Activated CD8-positive, alpha-beta memory T cell treated with anti-CD3 and anti-CD28 coated beads, Interleukin-2, amount 50 U/mL, for 24 hours (primary cell): ENCODE data around the gene FBXL2.
"Not testable (repeated sequence)": the region's sequence is repeated elsewhere in the genome, so short reads cannot be mapped to it uniquely, and the experiment has no call there.

Source experiments
- DNase-seq: peaks from one replicate; pipeline ENCODE4 v3.0.0-alpha.2; 2020; ENCODE audit errors: extremely low read depth

The FBXL2 gene

GRCh38 chr3:33315826-33316225 is 38.6 kb downstream of the FBXL2 start:
- DNase-seq: no peak

DNA sequence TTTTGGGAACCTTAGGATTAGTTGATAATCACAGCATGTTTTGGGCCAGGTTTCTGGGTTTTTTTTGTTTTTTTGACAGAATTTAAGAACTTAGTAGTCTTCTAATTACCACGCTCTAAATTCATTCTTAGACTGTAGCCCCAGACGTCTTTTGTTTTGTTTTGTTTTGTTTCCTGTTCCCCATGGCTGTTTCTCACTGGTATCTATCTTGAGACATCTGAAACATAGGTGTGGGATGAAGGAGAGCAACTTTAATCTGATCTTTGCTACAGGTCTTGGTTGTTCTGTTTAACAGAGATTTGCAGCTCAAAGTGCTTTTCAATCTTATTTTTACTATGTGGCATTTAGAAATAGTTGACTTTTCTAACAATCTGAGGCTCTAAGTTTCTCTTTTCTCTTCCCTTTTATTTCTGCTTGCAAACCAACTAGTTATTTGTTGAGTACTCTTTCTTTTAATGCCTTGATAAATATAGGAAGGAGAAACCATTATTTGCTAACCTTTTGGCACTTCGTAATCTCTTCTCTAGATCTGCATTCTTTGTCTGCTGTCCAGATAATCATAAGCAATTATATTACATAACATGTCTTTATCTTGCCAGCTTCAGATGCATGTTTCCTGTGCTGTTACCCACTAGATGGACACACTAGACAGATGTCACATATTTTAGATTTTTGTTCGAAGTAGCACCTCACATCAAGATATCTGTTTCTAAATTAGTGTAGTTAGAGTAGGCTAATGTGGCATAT is 40.9 kb downstream of the FBXL2 start:
- no peak for DNase-seq

- DNase-seq: no peak
Measured at GRCh38 chr3:33318710-33319380, 41.6 kb downstream of the FBXL2 start.

DNA sequence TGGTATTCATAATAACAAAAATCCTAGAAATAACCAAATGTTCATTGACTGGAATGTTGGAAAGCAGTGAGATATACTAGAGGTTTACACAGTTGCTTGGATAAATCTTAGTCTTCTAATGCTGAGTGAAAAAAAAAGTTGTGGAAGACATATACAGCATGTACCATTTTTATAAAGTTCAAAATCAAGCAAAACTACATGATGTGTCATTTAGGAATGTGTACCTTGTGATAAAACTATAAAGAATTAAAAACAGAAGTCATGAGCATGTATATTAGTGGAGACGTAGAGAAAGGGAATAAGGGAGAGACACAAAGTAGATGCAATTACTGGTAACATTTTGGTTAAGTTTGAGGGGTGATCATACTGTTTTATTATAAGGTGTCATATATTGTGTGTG is 45.2 kb downstream of the FBXL2 start:
- no peak for DNase-seq

DNA sequence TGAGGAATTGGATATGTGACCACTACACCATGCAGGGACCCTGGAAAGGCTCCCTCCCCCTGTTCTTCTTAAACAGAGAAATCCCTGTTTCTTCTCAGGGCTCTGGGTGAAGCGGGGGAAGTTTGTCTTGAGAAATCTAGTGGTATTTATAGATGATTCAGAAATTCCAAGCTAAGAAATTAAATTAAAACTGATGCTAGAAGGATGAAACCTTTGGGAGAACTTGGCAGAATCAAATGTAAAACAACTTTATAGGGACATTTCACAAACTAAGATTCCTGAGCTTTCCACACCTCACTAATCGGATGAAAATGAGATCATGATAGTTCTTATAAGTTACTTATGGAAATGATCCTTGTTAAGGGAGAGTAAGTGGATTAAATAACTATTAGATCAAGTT is 54.2 kb downstream of the FBXL2 start:
- no peak for DNase-seq

DNA sequence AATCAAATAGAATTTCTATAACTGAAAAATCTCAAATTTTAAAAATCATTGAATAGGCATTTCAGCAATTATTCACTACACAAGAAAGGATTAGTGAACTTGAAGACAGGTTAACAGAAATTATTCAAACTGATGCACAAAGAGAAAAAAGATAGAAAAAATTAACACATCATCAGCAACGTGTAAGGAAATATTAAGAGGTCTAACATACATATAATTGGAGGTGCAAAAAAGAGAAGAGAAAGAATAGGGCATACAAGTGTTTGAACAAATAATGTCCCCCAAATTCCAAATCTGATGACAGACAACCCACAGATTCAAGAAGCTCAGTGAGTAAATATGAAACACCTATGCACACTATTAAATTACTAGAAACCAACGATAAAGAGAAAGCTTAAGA is 57.1 kb downstream of the FBXL2 start:
- no peak for DNase-seq

- DNase-seq: not testable (repeated sequence)
Measured at GRCh38 chr3:33338936-33339465, 61.8 kb downstream of the FBXL2 start.

- DNase-seq: no peak
Measured at GRCh38 chr3:33339758-33340157, 62.5 kb downstream of the FBXL2 start.

DNA sequence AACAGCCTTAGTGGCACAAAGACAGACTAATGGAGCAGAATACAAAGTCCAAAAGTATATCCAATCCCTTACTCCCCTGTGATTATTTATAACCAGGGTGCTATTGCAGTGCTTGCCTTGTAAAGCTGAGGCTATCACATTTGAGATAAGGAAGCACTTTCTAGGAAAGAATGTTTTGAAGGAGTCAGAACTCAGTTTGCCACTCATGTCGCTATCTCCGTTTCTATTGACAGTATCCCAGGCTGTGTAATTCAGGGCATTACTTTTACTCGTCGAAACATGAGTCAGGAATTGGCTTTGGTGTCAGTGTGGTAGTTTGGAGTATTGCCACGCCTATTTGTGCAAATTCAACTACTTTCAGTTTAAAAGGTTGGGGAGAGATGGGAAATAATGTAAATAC is 78.4 kb downstream of the FBXL2 start:
- DNase-seq: no peak

DNA sequence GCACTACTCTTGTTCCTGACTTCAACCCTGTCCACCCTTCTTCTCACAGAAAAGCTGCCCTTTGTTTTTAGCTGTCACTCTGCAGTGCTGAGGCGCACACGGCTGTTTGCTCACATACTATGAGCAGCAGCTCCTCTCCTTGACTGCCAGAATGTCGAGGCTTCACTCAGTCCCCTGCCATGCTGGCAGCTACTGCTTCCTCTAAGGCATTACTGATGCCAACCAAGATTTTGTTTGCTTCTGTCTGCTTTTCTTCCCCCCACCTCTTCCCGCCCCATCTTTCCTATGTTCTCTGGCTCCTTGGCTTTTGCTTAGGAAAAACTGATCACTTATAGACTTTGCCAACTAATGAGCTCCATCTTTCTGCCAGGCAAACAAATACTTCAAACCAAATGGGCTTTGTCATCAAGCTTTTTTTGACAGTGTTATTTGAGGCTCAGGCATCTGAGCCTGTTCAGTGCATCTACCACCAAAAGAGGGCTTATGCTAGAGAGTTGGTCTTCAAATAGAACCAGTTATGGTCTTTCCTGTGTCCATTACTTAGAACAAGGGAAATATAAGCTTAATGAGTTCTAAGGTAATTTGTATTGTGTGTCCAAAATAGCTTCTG is 81.0 kb downstream of the FBXL2 start:
- no peak for DNase-seq

DNA sequence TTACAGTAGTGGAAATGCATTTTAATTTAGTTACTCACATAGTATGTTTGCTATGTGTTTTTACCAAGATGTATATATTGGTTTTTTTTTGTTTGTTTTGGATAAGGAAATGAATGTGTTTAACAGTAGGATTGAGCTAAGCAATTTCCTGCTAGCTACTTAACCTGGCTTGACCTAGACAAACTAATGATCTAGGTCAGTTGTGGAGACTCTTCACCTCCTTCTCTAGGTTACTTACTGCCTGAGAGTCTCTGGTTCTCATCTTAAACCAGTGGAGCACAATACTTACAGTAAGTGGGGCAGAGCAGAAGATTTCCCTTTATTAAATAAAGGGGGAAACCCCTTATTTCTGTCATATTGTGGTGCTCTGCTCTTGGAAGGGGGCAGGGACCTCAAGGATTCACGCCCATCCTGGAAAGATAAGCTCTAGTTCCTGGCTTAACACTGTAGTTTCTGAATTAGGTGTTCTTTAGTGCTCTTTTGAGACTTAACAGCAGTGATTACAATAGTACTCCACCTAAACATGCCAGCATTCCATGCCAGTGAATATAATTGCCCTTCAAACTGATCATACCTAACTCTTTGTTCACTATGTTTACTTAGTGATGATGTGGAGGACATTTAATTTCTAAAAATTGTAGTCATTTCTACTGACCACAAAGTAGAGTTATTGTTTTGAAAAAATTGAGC is 83.0 kb downstream of the FBXL2 start:
- DNase-seq: no peak

- no peak for DNase-seq
Measured at GRCh38 chr3:33363113-33363800, 86.0 kb downstream of the FBXL2 start.

GRCh38 chr3:33364060-33364459 is 86.8 kb downstream of the FBXL2 start:
- no peak for DNase-seq

DNA sequence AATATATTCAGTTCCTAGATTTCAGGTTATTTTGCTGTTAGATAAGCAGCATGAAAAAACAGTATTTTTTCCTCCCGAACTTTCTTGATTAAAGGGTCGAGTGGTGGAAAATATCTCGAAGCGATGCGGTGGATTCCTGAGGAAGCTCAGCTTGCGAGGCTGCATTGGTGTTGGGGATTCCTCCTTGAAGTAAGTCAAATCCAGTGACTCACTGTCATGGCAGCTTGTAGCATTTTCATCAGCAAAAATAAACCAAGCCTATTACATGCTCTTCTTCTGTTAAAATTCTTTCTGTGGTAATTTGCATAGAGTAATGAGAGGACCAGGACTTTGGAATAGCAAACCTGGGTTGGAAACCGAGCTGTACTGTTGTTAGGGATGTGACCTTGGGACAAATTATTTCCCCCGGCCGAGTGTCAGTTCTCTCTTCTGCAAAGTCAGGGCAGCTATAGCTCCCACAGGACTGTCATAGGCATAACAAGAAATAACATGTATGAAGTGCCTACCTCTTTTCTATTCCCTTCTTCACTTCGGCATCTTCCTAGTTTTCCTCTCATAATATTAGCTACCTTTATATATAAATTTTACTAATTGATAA is 87.4 kb downstream of the FBXL2 start:
- no peak for DNase-seq

- DNase-seq: no peak
Measured at GRCh38 chr3:33372218-33373081, 95.2 kb downstream of the FBXL2 start.

GRCh38 chr3:33373082-33373437 is 95.8 kb downstream of the FBXL2 start:
- no peak for DNase-seq

- DNase-seq: no peak
Measured at GRCh38 chr3:33377489-33377888, 100.2 kb downstream of the FBXL2 start.

DNA sequence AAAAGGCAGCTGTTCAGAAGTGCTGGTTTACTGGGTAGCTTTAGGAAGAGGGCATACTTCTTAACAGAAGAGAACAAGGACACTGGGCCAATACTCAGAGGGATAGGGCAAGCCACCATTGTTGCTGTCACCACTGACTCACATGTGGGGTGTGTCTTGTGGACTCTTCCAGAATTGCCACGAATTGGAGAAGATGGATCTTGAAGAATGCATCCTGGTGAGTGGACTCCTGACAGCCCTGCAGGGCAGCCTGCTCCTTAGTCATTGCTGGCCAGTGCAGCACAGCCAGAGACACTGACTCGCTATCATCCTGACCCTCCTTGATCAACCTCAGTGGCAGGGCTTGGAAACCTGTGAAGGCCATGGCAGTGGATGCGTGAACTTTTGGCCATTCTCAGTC is 100.7 kb downstream of the FBXL2 start:
- DNase-seq: no peak

GRCh38 chr3:33380653-33381052 is 103.4 kb downstream of the FBXL2 start:
- DNase-seq: no peak

DNA sequence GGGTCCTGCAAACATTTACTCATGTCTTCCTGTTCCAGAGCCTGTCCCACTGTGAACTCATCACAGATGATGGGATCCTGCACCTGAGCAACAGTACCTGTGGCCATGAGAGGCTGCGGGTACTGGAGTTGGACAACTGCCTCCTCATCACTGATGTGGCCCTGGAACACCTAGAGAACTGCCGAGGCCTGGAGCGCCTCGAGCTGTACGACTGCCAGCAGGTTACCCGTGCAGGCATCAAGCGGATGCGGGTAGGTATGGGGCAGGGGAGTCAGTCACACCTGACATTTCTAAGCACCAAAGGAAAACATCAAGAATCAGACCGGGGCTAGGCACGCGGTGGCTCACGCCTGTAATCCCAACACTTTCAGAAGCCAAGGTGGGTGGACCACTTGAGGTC is 106.7 kb downstream of the FBXL2 start:
- no peak for DNase-seq
